HG03558 (cell line): Measurements from ENCODE around the gene USP7.
"Not testable (repeated sequence)": the region's sequence is repeated elsewhere in the genome, so short reads cannot be mapped to it uniquely, and the experiment has no call there.

Experiments
- ATAC-seq: cut with Tn5 transposase; IDR thresholded peaks from one replicate; pipeline ENCODE4 v1.9.1; 2021; ENCODE audit warnings: moderate number of reproducible peaks; ENCODE audit not compliant: unreplicated experiment; ENCODE audit errors: extremely low read depth

Gene USP7

DNA sequence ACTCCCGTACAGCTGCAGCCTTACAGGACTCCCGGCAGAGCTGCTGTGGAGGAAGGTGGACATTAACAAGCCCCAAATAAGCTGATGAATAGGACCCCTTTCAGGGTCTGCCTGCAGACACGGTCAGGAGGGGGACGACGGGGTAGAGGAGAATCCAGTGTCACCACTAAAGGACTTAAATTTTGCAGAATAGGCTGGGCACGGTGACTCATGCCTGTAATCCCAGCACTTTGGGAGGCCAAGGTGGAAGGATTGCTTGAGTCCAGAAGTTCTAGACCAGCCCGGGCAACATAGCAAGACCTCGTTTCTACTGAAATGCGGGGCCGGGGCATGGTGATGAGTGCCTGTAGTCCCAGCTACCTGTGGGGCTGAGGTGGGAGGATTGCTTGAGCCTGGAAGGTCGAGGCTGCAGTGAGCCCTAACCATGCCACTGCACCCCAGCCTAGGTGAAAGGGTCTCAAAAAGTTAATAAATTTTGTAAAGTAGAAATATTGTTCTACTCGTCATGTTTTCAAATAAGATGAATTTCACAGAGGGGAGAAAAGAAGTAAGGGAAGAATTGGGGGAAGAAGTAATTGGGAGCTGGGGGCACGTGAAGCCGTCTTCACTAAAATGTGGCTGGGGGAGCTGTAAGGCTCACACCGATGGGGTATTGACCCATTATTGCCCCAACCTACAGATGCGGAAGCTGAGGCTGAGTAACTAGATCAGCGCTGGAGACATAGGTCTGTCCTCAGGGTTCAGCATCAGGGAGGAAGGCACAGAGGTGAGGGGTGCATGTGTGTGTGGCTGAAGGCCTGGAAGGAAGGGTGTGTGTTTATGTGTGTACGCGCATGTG lies 76.9 kb downstream of the USP7 start:
- no peak for ATAC-seq

DNA sequence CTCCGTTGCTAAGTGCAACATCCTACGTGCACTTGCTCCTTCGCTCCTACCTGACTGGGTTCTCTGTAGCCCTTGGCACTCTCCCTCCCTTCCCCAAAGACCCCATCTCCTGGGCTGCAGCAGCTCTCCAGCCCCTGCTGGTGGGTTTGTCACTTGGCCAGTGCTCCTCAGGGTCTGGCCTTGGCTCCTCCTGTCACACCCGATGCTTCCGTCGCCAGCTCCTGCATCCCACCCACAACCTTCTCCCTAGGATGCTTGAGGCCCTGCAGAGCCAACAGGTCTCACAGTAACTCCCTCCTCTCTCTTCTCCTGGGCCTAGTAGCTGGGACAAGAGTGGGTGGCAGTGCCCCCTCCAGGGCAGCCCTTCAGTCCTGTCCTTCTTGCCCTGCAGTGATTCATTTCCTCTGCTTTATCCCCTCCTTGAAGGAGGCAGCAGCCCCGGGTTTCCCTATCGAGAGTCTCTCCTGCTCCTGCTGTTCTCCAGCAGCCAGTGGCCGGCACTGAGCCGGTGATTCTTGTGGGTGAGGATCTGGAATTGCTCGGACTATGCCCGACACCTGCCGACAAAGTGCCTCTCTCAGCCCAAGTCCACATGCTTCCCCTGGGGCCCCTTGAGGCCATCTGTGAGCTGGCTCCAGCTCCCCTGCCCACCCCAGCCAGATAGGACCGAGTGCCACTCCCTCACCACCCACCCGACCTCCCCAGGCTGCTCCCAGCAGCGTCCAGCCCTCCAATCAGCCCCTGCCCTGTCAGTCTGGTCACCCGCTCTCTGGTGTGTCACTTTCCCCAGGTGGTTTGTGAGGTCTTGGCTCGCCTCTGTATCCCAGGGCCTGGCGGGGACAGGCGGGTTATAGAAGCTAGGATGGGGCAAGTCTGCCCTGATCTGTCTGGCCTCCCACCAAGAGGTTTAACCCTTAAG lies 77.8 kb downstream of the USP7 start:
- ATAC-seq, result no peak

DNA sequence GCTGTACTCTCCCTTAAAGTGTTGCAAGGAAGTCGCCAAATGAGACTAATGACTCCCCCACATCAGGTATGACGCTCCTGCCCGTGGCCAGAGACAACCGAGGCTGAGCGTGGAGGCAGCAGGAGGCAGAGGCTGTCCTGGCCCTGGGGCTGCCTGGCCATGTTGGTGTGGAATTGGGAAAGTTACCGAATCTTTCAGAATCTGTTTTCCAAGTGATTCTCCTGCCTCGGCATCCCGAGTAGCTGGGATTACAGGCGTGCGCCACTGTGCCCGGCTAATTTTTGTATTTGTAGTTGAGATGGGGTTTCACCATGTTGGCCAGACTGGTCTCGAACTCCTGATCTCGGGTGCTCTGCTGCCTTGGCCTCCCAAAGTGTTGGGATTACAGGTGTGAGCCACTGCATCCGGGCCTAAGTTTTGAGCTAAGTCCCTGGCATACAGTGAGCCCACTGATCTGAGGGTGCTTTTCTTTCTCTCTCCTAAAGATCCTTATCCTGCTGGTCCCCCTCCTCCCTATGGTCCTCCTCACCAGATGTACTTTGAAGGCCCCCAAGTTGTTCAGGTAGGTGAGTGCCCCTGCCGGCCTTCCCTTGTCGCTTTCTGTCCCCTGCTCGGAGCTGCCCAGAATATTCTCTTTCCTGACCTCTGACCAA lies 80.9 kb downstream of the USP7 start:
- no peak for ATAC-seq

DNA sequence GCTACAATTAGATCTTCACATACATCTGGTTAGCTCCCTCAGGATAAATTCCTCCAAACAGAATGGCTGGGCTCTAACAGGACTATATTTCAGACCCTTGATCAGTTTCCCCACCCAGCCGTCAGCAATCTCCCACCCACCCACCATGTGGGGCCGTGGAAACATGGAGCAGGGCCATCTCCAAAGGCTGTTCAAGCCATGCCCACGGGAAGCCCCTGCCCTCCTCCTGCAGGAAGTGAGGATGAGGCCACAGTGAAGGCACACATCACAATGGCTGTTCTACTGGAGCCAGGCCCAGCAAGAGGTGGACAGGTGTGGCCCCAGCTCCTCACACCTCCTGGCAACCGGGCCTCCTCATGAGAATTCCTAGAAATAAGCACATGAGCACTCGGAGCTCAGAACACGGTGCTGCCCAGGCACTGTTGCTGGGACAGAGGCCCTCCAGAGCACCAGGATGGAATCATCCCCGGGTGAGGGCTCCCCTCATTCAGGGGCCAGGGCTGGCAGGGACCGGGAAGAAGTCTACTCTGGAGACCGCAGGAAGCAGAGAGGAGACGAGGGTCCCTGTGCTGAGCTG lies 81.6 kb downstream of the USP7 start, which contains the start of gene LITAFD:
Gene LITAFD (plus strand): TSS at position 311 of the 577 bp plus-strand sequence. CDS start 2,005 bp downstream, outside the sequence.
- ATAC-seq, result no peak

DNA sequence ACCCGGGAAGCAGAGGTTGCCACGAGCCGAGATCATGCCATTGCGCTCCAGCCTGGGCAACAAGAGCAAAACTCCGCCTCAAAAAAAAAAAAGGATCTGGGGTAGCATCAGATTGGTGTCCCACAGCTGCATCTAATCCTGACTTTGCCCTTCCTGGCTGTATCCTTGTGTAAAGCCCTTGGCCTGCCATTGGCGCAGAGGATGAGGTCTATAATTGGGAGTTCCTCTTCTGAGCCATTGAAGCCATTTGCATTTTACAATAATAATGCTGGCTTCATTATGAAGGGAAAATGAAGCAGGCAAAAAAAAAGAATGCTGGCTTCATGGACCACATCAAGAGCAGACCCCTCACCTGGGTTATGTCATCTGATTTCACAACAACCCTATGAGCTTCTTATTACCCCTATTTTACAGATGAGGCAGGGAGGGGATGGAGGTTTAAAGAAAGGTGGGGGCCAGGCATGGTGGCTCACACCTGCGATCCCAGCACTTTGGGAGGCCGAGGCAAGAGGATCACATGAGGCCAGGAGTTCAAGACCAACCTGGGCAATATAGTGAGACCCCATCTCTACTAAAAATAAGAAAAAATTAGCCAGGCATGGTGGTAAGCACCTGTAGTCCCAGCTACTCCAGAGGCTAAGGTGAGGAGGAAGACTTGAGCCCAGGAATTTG lies 82.7 kb downstream of the USP7 start:
- no peak for ATAC-seq

DNA sequence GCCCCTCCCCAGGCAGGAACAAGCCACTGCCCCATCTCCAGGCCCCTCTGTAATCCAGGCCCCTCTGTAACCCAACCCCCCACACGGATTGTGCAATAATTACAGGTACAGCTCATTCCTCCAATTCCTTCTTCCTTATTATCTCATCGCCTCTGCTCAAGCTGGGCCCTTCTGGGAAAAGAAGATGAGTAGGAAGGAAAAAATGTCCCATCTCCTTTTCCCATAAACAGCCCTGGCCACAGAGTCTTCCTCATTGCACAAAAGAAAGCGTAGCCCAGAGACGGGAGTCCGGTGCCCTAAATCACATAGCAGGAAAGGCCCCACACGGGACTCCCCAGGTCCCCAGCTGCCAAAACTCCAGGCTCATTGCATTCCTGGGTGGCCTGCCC lies 85.2 kb downstream of the USP7 start:
- no peak for ATAC-seq

DNA sequence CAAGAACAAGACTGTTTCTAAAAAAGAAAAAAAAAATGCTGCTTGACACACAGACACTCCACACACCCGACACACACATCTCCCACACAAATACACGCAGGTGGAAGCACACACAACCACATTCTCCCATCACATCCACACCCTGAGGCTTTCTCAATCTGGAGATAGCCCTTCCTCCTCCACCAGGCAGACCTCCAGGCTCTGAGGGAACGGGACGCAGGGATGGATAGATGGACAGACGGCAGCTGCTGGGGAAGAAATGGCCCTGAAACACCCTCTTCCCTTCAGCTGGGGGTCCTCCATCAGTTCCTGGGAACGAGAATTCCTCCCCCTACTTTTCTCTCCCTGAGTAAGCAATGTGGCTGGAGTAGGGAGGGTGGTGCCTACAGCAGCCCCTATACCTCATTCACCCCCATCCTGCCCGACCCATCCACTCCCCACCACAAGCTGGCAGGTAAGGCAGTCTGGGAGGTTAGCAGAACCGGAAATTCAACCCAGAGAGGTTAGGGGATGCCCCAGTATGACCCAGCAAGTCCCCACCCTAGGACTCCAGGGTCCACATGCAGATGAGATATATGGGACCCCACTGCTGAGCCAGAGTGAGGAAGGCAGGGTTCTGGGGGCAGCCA lies 85.7 kb downstream of the USP7 start:
- ATAC-seq, result no peak

DNA sequence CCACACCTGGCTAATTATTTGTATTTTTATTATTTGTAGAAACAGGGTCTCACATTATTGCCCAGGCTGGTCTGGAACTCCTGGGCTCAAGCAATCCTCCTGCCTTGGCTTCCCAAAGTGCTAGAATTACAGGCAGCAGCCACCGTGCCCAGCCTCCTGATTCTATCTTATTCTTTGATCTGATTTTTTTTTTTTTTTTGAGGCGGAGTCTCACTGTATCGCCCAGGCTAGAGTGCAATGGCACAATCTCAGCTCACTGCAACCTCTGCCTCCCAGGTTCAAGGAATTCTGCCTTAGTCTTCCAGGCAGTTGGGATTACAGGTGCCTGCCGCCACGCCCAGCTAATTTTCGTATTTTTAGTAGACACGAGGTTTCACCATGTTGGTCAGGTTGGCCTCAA lies 88.4 kb downstream of the USP7 start:
- ATAC-seq, result not testable (repeated sequence)

DNA sequence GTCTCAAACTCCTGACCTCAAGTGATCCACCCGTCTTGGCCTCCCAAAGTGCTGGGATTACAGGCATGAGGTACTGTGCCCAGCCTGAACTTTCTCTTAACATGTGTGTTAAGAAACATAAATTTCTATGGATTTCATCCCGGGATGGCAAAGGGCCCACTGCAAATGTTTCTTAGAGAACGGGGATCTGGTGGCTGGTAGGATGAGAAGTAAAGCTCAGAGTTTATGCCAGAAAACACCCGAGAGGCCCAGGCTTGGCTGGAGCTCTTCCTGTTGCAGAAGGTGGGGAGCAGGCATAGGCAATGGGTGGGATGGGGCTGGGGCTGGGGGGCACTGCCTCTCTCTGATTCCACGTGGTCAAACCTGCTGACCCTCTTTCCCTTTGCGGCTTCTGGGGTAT lies 89.3 kb downstream of the USP7 start:
- ATAC-seq, result no peak

DNA sequence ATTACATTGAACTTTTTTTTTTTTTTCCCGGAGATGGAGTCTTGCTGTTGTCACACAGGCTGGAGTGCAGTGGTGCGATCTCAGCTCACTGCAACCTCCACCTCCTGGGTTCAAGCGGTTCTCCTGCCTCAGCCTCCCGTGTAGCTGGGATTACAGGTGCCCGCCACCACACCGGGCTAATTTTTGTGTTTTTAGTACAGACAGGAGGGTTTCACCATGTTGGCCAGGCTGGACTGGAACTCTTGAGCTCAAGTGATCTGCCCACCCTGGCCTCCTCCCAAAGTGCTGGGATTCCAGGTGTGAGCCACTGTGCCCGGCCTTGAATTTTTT lies 89.9 kb downstream of the USP7 start:
- ATAC-seq, result not testable (repeated sequence)

DNA sequence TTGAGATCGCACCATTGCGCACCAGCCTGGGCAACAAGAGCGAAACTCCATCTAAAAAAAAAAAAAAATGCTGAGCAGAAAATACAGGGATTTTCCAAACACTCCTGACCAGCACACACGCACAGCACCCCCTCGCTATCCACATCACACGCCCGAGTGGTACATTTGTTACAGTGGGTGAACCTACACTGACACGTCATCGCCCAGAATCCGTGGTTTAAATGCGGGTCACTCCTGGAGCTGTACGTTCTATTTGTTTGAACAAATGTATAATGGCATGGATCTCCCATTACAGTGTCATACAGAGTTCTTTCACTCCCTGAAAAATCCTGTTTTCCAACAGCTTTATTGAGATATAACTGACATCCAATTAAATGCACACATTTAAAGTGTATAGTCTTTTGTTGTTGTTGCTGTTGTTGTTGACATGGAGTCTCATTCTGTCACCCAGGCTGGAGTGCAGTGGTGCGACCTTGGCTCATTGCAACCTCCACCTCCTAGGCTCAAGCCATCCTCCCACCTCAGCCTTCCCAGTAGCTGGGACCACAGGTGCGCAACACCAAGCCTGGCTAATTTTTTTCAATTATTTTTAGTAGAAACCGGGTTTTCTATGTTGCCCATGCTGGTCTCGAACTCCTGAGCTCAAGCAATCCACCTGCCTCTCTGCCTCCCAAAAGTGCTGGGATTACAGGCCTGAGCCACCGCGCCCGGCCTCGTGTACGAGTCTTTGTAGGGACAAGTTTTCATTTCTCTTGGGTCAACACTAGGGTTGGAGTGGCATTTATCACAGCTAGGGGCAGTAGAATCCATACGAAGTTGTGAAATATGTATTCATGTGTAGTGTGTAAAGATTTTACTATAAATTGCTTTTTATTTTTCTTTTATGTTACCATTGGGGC lies 90.5 kb downstream of the USP7 start:
- ATAC-seq, result no peak

DNA sequence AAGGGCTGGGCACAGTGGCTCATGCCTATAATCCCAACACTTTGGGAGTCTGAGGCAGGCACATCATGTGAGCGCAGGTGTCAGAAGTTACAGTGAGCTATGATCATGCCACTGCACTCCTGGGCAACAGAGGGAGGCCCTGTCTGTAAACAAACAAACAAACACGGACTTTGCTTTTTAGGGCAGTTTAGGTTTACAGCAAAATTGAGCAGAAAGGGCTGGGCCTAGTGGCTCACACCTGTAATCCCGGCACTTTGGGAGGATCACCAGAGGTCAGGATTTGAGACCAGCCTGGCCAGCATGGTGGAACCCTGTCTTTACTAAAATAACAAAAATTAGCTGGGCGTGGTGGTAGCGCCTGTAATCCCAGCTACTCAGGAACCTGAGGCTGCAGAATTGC lies 91.6 kb downstream of the USP7 start:
- no peak for ATAC-seq

DNA sequence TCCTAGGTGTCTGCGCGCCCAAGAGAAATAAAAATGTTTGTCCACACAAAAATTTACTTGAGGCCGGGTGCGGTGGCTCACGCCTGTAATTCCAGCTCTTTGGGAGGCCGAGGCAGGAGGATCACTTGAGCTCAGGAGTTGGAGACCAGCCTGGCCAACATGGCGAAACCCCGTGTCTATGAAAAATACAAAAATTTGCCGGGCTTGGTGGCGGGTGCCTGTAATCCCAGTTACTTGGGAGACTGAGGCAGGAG lies 93.8 kb downstream of the USP7 start:
- not testable (repeated sequence) for ATAC-seq

DNA sequence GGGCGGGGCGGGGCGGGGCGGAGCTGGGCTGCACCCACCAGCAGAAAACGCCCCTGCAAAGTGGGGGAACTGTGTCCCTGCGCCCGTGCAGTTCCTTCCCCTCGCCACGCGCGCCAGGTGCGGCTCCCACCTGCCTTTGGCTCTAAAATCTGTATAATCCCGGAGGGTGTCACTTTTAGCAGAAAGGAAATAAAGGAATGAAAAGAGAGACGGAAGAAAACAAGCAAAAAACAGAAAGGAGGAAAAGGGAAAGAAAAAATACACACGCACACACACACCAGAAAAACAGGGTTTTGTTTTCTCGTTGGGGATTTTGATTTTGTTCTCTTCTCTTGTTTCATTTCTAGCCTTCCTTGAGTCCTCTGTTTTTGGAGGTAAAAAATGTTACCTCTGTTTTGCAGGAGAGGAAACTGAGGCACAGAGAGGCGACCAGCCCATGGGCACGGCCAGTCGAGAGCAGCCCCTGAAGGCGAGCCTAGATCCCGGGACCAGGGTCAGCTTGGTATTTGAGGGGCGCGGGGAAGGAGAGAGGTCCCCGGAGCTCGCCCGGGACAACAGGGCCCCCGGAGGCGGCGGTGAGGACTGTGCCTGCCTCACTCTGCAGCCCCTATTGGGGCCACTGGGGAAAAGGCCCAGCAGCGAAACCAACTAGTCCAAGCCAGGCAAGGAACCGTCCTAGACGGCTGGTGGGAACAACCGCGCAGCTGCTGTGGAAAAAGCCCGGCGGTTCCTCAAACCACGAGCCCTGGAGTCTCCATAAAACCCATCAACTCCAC lies 94.3 kb downstream of the USP7 start:
- no peak for ATAC-seq

DNA sequence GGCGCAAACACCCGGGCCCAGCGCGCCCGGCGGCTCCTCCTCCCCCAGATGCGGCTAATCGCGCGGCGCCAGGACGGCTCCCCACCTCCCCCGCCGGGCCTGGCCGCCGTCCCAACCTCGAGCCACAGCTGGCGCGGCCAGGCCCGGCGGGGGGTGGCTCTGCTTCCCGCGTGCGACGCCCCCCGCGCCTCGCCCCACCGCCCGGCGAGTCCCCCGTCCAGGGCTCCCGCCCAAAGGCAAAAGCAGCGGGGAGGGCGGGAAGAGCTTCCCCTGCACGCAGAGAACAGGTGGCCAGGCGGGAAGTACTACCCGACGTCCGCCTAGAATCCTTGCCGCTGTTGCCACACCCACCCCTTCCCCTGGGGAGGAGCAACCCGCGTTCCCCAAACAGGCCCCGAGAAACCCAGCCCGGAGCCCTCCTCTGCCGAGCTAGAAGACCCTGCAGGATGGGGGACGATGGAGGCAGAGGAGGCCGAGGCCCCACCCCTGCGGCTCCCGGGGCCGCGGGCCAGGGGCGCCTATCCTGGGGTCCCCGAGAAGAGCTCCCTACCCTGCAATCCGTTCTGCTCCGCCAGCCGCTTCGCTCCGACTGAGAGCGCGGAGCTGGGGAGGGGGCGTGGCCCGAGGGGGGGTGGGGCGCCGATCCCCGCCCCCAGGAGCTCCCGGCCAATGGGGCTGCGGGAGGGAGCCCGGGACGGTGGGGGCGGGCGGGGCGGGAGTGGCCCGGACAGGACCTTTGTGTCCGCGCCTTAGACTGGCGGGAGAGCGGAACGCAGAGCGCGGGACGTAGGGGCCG lies 95.1 kb downstream of the USP7 start, which contains the start of gene CARHSP1:
Gene CARHSP1 (minus strand): TSS at position 591 of the 796 bp plus-strand sequence. CDS start 9,678 bp downstream, outside the sequence.
- ATAC-seq, result peak; percentile 48

DNA sequence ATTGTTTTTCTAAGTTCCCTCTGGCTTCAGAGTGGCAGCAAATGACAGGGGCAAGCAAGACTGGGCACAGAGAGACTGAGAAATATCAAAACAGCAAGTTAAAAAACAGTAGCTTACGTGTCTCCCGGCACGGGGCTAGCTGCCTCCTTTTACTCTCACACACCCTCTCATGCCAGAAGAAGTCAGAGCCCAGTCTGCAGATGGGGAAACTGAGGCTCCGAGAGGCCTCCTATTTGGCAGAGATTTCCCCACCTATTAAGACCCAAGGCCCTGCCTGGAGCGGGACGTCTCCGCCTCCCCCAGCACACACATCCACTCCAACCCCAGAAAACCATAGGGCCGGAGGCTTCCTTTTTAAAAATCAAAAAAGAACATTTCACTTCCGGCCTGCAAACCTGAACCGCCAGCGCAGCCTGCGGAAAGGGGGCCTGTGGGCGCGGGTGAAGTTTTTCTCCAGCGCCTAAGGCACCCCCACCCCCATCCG lies 95.7 kb downstream of the USP7 start:
- no peak for ATAC-seq
